ENCODE data around the gene ZNF563.

The ZNF563 gene

DNA sequence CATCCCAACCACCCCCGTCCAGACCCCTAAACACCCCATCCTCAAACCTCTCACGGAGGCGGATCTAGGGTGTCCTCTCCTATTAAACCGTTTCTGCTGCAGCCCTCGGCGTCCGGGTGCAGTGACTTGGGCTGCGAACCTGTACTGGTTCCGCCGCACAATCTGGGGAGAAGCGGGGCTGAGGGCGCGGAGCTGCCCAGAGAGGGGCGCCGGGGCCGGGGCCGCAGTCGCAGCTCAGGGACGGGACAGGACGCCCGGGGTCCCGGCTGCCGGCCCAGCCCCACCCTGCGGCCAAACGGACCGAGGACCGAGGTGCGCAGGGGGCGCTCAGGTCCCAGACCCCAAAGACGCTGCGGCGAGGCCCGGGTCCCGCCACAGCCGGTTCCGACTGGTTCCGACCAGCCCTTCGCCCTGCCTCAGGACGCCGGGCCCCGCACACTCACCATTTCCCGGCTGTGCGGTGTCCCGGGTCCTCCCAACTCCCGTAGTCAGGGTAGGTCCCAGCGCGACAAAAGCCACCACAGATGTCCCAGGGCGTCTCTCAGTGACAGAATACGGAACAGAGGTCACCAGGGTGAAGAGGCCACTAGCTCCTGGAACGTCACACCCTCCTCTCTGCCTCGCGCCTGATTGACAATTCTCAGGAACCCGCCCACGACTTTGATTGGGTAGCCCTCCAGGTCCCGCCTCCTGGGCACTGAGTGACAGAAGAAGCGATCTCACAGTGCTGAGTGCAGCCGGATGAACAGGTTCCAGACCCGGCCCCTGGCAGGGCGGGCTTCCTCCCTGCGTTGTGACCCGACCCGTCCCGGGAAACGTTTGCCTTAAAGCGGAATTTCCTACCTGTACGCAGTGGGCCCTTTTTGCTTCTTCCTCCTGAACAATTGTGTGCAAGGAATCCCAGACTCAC lies 38.9 kb downstream of the ZNF563 start, which contains the start of gene ZNF44:
TSS of gene ZNF44 (minus strand) at position 635 of the 910 bp plus-strand sequence. CDS start at position 446, 189 bp downstream.
- peak within 1 kb of the TSS; percentile 94 for H3K4me3 ChIP-seq (ENCODE audit: control insufficient read depth, low read depth, low read length)
- TF ChIP-seq, protein P1, sequence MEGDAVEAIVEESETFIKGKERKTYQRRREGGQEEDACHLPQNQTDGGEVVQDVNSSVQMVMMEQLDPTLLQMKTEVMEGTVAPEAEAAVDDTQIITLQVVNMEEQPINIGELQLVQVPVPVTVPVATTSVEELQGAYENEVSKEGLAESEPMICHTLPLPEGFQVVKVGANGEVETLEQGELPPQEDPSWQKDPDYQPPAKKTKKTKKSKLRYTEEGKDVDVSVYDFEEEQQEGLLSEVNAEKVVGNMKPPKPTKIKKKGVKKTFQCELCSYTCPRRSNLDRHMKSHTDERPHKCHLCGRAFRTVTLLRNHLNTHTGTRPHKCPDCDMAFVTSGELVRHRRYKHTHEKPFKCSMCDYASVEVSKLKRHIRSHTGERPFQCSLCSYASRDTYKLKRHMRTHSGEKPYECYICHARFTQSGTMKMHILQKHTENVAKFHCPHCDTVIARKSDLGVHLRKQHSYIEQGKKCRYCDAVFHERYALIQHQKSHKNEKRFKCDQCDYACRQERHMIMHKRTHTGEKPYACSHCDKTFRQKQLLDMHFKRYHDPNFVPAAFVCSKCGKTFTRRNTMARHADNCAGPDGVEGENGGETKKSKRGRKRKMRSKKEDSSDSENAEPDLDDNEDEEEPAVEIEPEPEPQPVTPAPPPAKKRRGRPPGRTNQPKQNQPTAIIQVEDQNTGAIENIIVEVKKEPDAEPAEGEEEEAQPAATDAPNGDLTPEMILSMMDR (conservative IDR thresholded peaks at IDR 0.05; ENCODE audit: control insufficient read depth, insufficient read depth, low read depth, low read length) = no peak
- DNase-seq (ENCODE audit: low read depth) = peak; percentile 93

DNA sequence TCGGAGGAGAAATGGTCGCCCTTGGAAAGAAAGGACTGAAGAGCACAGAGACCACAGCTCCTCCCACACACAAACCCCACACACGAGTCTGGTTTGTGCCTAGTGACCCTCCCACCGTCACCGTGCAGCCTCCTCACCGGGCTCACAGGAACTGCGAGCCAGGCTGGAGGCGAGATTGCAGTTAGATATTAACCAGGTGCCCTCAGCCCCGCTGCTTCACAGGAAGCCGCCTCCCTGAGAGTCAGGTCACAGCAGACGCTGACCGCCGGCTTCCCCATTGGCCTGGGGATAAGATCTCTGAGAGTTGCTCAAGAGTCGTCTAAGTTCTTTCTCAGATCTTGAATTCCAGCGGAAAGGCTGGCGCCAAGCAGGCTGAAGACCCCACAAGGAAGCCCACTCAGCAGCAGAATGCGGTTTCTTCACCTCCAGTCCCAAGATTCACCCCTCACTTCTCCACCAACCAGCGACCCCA lies 39.6 kb downstream of the ZNF563 start:
- DNase-seq (ENCODE audit: low read depth) = peak; percentile 57
- TF ChIP-seq, protein P1 (conservative IDR thresholded peaks at IDR 0.05; ENCODE audit: control insufficient read depth, insufficient read depth, low read depth, low read length) = no peak
- H3K4me3 ChIP-seq (ENCODE audit: control insufficient read depth, low read depth, low read length) = peak overlapping the region; percentile 94

DNA sequence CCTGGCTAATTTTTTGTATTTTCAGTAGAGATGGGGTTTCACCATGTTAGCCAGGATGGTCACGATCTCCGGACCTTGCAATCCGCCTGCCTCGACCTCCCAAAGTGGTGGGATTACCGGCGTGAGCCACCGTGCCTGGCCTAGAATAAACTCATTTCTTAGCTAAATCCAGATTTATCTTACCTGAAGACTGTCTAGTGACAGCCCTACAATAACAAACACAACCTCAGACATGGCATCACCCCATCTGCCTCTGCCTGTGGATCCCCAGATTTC lies 43.7 kb downstream of the ZNF563 start:
- no peak for DNase-seq (ENCODE audit: low read depth)
- TF ChIP-seq, protein P1 (conservative IDR thresholded peaks at IDR 0.05; ENCODE audit: control insufficient read depth, insufficient read depth, low read depth, low read length) = no peak
- no peak overlapping the region for H3K4me3 ChIP-seq (ENCODE audit: control insufficient read depth, low read depth, low read length)

DNA sequence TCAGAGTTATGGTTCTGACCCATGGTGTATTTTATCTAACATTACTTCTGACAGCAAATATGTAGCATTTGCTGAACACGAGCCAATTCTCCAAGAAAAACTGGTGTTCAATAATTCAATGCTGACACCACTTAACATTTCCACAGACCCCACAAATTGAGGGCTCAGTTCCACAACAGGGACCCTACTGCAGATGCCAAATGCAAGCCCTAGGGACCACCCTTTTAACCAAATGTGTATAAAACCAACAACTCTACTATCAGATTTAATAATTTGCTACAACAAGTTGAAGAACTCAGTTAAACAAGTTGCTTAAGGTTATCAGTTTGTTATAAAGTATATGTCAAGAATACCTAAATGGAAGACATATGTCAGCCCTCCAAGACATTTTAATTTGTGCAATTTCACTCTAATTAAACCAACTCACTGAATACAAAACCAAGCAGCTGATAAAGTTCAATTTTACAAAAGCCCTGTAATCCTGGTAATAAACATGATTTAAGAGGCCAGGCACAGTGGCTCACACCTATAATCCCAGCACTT lies 45.4 kb downstream of the ZNF563 start:
- no peak for DNase-seq (ENCODE audit: low read depth)
- no peak overlapping the region for H3K4me3 ChIP-seq (ENCODE audit: control insufficient read depth, low read depth, low read length)
- TF ChIP-seq, protein P1 (conservative IDR thresholded peaks at IDR 0.05; ENCODE audit: control insufficient read depth, insufficient read depth, low read depth, low read length) = no peak

DNA sequence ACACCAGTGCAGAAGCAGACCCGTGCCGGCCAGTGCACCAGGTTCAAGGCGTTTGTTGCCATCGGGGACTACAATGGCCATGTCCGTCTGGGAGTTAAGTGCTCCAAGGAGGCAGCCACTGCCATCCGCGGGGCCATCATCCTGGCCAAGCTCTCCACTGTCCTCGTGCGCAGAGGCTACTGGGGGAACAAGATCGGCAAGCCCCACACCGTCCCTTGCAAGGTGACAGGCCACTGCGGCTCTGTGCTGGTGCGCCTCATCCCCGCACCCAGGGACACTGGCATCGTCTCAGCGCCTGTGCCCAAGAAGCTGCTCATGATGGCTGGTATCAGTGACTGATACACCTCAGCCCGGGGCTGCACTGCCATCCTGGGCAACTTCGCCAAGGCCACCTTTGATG lies 48.8 kb downstream of the ZNF563 start:
- no peak for DNase-seq (ENCODE audit: low read depth)
- TF ChIP-seq, protein P1 (conservative IDR thresholded peaks at IDR 0.05; ENCODE audit: control insufficient read depth, insufficient read depth, low read depth, low read length) = no peak
- no peak overlapping the region for H3K4me3 ChIP-seq (ENCODE audit: control insufficient read depth, low read depth, low read length)

DNA sequence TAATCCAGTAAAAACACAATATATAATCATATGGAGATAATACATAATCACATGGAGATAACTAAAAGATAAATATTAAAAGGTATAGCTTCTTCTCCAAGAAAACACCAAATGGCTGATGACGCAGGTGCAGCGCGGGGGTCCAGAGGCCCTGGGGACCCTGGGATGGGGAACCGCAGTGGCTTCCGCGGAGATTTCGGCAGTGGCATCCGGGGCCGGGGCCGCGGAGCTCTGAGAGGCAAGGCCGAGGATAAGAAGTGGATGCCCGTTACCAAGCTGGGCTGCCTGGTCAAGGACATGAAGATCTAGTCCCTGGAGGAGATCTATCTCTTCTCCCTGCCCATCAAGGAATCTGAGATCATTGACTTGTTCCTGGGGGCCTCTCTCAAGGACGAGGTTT lies 49.2 kb downstream of the ZNF563 start:
- TF ChIP-seq, protein P1 (conservative IDR thresholded peaks at IDR 0.05; ENCODE audit: control insufficient read depth, insufficient read depth, low read depth, low read length) = no peak
- no peak for DNase-seq (ENCODE audit: low read depth)
- no peak overlapping the region for H3K4me3 ChIP-seq (ENCODE audit: control insufficient read depth, low read depth, low read length)
